Spleen (tissue), 7 donors: ENCODE data around the gene MIR17HG.

Experiments used
- CTCF ChIP-seq, 11 experiments: fragments of 200-600 bp in 7 of 11; fragments of 450-650 bp in 4 of 11; sonication (generic) in 4 of 11; IDR thresholded peaks in 8 of 11; conservative IDR thresholded peaks in 3 of 11; 1 replicate in 7 of 11; 2 replicates in 4 of 11; pipeline versions ENCODE4 v1.4.0 to v1.8.0; 2016 to 2021; ENCODE audit warnings: antibody characterized with exemption in 11 of 11, inconsistent platforms in 4 of 11, mild to moderate bottlenecking in 1 of 11
- POLR2A ChIP-seq, 3 donors: fragments of 450-650 bp; IDR thresholded peaks; one replicate each; pipeline ENCODE4 v1.5.1; 2017; ENCODE audit warnings: antibody characterized with exemption in 3 of 3, mild to moderate bottlenecking in 1 of 3
- POLR2AphosphoS5 ChIP-seq, 3 donors: sonication (generic); formaldehyde crosslinking; IDR thresholded peaks; one replicate each; pipeline ENCODE4 v1.5.1; 2017; ENCODE audit warnings: antibody characterized with exemption in 3 of 3
- donor health status: DM: no; HTN: no; CAD: no; lungs with moderate emphysema.
- donor health status: DM: no; HTN: no; CAD: no.
- donor health status: DM: no; HTN: no; CAD: no.

DNA sequence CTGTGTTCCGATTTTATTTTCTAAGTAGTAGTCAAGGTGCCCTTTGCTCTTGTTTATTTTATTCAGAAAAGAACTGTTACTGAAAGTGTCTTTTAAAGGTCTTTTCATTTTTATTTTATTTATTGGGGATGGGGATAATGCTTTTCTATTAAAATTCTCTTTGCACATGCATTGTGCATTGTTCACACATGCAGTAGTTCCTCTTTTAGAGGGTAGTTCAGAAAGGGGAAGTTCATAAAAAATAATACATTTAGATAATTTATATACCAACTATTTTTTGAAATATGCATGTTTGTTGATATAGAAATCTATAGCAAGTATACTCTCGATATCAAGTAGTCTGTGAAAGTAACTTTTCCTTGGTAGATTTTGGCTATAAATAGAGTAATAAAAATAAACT, 54.4 kb downstream of the MIR17HG start:
- TF ChIP-seq POLR2A (IDR thresholded peaks at IDR 0.05) (no peak), POLR2AphosphoS5 (IDR thresholded peaks at IDR 0.05) (no peak), CTCF (IDR thresholded peaks at IDR 0.05 in 8 of 11, conservative IDR thresholded peaks at IDR 0.05 in 3 of 11) (no peak)
